ENCODE data around the gene CACNA1A.
"Not testable (repeated sequence)": the region's sequence is repeated elsewhere in the genome, so short reads cannot be mapped to it uniquely, and the experiment has no call there.

CACNA1A gene

DNA sequence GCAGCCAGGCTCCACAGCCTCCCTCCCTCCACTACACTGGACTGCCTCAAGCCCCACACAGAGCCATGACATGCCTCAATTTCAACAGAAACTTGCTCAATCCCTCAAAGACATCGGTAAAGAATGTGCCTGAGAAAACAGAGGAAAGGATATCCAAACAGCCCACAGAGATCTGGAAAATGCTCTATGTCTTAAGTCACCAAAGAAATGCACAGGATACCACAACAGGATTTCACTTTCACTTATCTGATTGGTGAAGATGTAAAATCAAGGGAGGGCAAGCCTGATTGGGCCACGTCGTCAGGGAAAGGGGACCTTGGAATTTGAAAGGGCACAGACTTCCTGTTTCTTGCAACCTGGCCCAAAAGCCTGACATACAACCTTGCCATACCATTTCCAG is 14.2 kb downstream of the CACNA1A start:
- no peak for DNase-seq

DNA sequence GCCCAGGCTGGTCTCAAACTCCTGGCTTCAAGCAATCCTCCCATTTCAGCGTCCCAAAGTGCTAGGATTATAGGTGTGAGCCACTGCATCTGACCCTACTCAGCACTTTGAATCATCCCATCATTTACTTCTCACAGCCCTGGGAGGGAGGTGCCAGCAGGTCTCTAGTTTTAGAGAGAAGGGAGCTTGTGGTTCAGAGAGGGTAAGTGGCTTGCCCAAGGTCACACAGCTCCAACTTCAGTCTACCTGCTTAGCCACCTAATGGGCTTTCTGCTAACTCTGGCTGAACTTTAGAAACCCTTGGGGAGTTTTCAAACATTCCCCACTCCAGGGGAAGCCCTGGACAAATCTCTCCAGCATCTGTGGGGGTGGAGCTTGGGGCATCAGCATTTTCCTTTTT is 18.3 kb downstream of the CACNA1A start:
- no peak for DNase-seq

DNA sequence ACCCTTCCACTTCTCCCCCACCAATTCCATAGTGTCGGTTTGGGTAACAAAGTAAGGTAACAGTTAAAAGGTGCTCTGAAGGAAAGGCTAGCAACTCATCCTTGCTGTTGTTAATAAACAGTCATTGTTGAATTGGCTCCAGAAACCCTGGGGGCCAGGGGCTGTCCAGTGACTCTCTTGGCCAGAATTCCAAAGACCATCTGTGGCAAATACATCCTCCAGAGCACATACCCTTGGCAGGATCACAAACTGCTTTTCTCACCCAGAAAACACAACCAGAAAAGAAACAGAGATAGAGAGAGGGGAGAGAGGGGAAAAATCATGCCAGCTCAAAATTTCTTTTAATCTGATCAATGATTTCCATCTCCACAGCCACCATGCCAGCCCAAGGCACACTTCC is 22.1 kb downstream of the CACNA1A start:
- DNase-seq: no peak

DNA sequence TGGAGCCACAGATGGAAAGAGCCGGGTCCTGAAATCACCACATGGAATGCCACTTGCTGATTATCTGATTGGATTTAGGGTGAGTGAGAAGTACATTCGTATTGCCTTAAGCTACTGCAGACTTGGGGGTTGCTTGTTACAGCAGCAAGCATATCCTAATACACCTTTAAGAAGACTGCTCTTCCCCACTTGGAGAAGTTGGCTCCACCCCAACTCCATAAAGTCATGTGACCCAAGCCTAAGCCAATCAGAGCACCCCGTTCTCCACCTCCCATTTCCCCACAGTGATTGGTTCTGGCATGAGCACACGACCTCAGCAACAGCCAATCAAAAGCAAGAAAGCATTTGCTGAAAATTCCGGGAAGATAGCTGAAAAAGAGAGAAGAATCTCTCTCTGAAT is 23.1 kb downstream of the CACNA1A start:
- DNase-seq: no peak

DNA sequence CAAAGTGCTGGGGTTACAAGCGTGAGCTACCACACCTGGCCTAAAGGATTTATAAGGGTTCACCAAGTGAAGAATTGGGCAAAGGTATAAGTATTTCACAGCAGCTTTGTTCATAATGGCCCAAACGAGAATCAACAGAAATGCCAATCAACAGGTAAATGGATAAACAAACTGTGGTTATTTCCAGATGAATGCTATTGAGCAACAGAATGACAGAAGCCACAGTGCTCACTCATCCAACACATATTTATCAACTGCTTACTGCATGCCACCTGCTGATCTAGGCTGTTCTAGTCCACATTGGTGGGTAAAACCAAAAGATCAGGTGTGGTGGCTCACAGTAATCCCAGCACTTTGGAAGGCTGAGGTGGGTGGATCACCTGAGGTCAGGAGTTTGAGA is 27.7 kb downstream of the CACNA1A start:
- DNase-seq: no peak

DNA sequence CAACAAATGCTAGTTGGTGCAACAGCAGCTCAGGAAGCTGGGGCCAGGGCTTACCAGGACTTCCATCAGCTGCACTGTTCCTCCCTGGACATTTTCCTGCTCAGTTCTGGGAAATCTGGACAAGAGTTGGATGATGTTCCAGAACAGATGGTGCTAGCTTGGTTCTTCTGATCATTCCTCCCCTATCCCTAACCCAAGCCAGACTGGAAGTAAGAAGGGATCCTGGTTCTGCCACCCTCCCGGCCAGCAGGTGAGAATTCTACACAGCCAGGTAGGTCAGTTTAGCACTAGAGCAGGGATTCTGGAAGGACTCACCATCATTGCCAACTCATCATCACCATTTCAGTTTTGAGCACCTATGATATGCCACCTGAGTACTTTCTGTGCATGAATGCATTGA is 30.2 kb downstream of the CACNA1A start:
- DNase-seq: no peak

DNA sequence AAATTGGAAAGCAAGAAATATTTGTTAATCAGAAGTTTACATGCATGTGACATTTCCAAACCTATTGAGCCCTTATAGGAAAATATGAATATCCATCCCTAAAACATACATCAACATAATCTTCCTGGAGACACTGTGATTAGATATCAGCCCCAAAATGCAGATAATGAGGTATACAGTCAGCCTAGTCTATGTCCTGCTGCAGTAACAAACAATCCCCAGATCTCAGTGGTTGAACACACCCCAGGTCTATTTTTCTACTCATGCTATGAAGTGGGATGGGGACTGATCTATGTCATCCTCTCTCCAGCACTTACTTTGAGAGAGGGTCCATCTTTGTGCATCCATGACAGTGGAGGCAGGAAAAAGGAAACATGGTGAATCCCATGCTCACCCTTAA is 31.2 kb downstream of the CACNA1A start:
- no peak for DNase-seq

DNA sequence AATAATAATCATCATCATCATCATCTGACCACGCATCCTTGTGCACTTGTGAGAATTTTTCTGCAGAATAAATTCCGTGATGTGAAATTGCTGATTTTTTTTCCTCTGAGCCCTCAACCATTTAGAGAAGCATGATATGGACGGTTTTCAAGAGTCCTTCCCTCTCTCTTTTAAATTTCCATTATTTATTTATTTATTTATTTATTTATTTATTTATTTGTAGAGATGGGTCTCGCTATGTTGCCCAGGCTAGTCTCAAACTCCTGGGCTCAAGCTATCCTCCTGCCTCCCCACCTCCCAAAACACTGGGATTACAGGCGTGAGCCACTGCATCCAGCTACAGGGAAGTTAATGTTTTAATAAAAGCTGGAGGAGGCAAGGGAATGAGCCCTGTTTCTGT is 39.6 kb downstream of the CACNA1A start:
- DNase-seq: no peak

DNA sequence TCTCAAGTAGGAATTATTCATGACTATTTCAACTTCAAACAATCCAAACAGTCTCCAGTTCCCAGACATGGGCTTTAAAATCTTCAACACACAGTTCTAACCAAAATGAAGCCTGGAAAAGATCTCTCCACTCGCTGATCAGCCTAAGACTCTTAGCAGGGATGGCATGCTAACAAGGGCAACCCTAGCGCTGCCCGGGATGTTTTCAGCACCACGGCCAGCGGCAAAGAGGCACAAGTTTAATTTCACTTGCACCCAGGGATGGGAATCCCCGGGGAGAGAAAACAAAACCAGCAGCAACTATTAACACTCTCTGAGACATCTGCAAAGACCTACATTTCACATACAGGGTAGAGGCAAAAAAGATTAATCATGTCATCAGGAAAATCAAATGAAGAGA is 43.0 kb downstream of the CACNA1A start:
- no peak for DNase-seq

DNA sequence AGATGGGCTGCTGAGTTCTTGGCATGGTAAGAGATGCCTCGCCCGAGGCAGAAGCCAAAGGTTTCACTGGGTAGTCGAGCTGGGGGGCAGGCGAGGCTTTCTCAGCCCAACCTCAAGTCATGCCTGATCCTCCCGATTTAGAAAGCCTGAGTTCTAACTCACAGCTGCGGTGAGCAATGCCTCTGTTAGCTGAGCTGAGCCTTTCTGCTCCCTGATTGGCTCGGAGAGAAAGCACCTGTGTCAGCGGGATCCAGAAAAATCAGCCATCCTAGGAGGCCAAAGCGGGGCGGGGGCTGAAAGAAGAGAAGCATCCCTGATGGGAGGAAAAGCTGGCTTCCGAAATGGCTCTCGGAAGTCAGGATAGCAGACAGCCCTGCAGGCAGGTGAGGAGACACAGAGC is 44.7 kb downstream of the CACNA1A start:
- DNase-seq: no peak

DNA sequence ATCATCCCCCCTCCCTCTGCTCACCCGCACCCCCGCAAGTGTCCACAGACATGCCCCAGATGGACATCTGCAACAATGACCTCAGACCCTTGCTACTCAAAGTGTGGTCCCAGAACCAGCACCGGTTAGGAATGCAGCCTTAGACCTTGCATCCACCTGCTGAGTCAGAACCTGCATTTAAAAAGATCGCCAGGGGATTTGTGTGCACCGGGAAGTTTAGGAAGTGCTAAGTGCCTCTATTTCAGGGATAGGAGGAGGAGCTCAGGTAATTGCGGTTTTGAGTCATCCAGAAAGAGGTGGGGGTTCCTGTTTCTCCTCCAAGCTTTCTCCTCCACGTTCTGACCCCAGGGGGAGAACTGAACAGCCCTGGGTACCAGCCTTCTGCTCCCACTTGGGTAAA is 46.2 kb downstream of the CACNA1A start:
- no peak for DNase-seq

DNA sequence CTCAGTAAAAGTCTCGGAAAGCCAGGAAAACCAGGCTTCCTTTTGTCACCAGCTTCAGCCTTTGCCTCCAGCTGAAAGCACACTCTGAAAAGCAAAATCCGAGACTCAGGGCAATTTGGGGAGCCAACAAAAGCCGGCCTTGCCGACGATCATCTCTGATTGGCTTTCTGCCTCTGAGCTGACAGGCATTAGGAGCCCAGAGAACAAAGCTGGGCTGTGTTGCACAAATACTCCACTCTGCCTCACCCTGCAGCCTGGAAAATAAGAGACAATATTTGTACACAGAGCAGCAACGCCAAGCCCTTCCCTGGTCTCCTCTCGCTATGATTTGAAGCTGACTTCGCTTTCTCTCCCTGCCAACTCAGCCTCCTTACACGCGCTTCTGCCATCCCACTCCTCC is 46.9 kb downstream of the CACNA1A start:
- no peak for DNase-seq

DNA sequence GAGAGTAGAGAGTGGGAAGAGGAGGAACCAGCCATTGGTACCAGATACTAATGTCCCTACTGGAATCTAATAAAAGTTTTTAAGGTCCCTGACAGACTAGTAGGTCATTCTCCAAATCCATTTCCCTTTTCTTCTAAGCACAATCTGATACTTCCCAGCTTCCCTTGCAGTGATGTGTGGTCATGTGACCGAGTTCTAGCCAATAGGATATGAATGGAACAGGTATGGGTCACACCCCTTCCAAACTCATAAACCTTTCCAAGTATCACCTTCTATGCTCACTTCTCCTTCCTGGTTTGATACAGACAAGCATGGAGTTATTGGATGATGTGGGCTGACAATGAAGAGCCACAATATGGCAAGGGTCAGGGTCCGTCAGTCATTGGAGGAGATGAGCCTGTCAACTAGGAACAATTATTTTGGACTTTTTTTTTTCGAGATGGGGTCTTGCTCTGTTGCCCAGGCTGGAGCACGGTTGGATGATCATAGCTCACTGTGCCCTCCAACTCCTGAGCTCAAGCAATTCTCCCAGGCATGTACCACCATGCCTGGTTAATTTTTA is 54.8 kb downstream of the CACNA1A start:
- no peak for DNase-seq

DNA sequence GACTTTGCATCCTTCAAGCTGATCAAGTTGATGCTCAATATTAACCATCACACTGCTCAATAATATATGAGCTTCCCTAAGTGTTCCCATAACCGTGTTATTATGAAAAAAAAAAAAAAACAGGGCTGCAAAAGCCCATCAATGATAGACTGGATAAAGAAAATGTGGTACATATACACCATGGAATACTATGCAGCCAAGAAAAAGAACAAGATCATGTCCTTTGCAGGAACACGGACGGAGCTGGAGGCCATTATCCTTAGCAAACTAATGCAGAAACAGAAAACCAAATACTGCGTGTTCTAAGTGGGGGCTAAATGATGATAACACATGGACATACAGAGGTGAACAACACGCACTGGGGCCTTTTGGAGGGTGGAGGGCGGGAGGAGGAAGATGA is 58.3 kb downstream of the CACNA1A start:
- DNase-seq: no peak

DNA sequence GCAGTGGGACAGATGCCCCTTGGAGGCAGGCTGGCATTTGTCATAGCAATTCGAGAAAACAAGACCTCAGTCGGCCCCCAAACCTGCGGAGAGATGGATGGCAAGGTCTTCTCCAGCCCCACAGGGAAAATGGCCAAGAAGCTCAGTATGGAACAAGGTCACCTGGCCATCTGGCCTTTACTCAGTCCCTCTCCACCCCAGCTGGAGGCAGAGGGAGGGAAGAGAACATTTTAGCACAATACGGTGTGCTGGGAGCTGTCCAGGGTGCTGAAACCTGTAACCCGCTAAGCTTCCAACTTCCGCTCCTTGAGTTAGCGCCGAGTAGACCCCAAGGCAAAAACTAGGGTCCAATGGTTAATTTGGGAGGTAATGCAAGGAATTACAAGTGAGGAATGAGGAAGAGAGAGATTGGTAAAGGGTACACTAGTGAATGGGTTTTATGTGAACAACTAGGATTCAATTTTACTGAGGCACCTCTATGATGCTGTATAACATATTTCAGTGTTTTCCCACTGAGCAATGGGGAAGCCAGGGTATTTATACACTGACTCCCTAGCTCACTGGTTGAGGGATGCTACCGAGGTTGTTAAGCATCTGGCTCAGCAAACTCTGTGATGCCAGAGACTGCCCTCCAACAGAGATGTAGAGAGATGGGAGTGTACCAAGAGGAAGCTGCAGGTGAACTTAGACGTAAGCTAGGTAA is 64.3 kb downstream of the CACNA1A start:
- peak; percentile 19 for DNase-seq

DNA sequence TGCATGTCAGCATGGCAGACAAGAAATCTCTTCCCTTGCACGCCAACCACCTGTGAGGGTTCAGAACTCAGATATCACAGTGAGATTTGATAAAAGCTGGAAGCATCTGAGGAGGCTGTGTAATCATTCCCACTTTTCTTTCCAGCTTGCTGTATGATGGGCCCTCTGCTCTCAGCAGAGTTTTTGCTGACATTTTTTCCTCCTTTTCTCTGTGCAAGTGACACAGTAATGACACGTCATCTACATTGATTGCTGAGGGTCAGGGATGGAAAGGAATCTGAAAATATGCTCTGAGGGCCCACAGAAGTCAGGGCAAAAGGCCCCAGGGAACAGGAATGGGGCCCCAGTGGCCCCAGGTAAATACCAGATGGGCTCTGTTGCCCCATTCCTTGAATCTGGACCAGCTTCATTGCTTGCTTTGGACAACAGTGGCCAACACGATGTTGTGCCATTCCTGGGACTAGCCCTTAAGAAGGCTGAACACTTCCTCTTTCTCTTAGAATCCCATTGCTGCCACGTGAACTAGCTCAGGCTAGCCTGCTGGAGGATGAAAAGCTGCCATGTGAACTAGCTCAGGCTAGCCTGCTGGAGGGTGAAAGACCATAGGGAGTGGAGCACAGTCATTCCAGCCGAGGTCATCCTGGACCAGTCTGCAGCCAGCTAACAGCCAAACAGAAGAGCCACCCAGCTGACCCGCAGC is 68.2 kb downstream of the CACNA1A start:
- DNase-seq: no peak

DNA sequence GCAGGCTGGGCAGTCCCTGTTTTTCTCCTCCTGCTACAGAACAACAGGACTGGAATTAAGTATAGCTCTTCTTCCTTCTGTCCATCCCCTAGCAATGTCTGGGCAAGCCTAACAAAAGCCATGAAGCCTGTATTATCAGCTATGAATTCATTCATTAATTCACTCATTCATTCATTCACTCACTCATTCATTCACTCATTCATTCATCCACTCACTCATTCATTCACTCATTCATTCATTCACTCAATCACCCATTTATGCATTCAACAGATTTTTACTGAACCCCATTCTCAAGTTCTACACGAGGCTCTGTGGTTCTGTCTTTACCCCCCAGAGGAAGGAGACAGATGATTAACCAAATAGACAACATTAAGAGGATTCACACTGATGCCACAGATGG is 69.9 kb downstream of the CACNA1A start:
- DNase-seq: no peak

DNA sequence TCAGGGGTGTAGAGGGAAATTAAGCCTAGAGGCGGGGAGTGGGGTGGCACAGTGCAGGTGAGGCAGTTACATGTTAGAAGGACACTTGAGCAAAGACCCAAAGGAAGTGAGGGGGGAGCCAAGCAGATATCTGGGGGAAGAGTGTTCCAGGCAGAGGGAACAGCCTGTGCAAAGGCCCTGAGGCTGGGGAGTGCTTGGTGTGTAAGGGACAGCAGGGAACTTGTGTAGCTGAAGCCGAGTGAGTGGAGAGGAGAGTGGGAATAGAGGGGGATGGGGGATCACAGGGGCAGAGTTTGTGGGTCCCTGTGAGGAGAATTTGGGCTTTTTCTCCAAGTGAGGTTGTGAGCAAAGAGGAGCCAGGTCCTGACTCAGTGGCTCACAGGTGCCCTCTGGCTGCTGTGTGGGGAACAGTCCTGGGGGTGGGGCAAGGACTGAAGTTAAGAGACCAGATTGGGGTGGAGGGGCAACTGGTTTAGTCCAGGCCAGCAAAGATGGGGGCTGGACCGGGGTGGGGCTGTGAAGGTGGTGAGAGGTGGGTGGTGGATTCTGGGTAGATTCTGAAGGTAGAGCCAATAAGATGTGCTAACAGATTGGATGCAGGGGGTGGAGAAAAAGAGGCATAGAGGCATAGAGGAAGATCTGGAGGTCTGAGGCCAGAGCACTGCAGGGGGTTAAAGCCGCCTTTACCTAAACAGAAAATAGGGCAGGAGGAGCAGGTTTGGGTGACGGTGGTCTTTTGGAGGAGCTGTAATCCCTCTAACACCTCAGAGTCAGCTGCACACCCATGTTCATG is 75.3 kb downstream of the CACNA1A start:
- peak; percentile 35 for DNase-seq

DNA sequence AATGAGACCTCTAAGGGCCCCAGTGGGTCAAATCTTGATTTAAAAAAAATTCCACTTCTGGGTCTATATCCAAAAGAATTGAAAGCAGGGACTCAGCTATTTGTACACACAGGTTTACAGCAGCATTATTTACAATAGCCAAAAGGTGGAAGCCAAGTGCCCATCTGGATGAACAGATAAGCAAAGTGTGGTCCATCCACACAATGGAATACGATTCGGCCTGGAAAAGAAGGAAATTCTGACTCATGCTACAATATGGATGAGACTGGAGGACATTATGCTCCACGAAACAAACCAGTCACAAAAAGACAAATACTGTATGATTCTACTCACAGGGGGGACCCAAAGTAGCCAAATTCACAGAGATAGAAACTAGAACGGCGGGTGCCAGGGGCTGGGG is 76.7 kb downstream of the CACNA1A start:
- DNase-seq: no peak

DNA sequence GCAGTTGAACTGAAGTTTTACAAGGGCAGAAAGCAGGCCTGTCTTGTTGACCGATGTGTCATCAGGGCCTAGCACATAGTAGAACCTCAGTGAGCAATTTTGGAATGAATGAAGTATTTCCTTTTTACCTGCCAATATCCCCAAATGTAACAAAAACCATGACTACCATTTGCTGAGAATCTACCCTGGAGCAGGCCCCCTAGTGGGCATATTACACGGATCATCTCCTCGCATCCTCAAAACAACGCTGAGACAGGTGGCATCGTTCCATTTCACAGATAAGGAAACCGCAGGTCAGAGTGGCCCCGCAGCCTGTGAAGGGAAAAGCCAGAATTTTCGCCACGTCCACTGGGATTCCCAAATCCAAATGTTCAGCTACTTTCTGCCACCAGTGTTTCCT is 77.9 kb downstream of the CACNA1A start:
- no peak for DNase-seq

DNA sequence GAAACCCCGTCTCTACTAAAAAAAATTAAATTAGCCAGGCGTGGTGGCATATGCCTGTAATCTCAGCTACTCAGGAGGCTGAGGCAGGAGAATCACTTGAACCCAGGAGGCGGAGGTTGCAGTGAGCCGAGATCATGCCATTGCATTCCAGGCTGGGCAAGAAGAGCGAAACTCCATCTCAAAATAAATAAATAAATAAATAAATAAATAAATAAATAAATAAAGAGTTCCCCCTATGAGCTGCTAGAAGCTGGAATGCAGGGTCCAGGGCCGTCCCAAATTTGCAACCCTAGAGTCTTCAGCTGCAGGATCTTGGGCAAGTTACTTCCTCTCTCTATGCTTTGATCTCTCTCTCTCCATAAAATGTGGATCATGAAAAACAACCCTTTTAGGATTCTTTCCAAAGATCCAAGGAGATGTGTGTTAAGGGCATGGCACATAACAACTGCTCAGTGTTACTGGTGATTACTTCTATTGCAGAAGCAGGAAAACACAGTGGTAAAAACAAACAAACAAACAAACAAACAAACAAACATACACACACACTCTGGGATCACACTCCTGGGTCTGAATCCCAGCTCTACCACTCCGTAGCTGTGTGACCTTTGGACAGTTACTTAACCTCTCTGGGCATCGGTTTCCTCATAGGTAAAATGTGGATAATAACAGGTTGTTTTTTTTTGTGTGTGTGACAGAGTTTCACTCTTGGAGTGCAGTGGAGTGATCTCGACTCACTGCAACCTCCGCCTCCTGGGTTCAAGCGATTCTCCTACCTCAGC is 78.8 kb downstream of the CACNA1A start:
- DNase-seq: no peak

DNA sequence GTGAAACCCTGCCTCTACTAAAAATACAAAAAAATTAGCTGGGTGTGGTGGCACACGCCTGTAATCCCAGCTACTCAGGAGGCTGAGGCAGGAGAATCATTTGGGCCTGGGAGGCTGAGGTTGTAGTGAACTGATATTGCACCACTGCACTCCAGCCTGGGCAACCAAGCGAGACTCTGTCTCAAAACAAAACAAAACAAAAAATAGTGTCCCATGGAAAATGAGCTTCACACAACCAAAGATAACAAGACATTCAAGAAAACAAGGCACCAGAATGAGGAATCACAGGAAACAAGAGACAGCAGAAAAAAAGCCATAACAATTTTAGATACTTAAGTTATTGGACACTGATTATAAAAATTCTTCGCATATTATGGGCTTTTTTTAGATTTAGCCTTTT is 80.4 kb downstream of the CACNA1A start:
- not testable (repeated sequence) for DNase-seq

DNA sequence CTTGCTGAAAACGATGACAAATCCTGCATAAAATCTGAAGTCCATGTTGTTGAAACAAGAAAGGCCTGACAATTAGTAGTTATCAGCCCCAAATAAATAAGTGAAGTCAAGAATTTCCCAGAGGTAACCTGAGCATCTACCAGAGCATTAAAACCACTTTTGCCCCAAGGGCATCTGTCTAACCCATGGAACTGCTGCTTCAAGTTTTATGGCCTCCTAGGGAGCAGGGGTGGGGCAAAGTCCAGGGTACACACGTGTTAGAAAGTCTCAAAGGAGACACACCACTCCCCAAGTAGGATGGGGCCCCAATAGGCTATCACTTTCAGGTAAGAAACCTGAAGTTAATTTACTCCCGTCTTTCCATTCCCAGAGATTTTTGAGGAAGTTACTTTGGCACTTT is 81.1 kb downstream of the CACNA1A start:
- no peak for DNase-seq

Data from central memory CD4-positive, alpha-beta T cell (primary cell).